Ishikawa (cell line): ENCODE measurements around the gene ACTL7A.

Experiments used
- CEBPB ChIP-seq: IDR thresholded peaks from 2 replicates; pipeline ENCODE4 v1.6.1; 2012
- CREB1 ChIP-seq: IDR thresholded peaks from 2 replicates; pipeline ENCODE4 v1.6.1; 2012; ENCODE audit warnings: low read depth
- EP300 ChIP-seq: IDR thresholded peaks from 2 replicates; pipeline ENCODE4 v1.6.1; 2012; ENCODE audit warnings: borderline replicate concordance
- FOXM1 ChIP-seq: IDR thresholded peaks from 2 replicates; pipeline ENCODE4 v1.6.1; 2012; ENCODE audit warnings: low read depth, borderline replicate concordance
- NFIC ChIP-seq: IDR thresholded peaks from 2 replicates; pipeline ENCODE4 v1.6.1; 2012
- RAD21 ChIP-seq: IDR thresholded peaks from 2 replicates; pipeline ENCODE4 v1.6.1; 2012; ENCODE audit warnings: low read depth
- TAF1 ChIP-seq: IDR thresholded peaks from 2 replicates; pipeline ENCODE4 v1.6.1; 2012; ENCODE audit warnings: low read depth, mild to moderate bottlenecking
- TCF12 ChIP-seq: IDR thresholded peaks from 2 replicates; pipeline ENCODE4 v1.6.1; 2012; ENCODE audit warnings: low read depth
- TEAD4 ChIP-seq: IDR thresholded peaks from 2 replicates; pipeline ENCODE4 v1.6.1; 2012
- USF1 ChIP-seq: IDR thresholded peaks from 2 replicates; pipeline ENCODE4 v1.6.1; 2012
- YY1 ChIP-seq: IDR thresholded peaks from 2 replicates; pipeline ENCODE4 v1.6.1; 2012; ENCODE audit warnings: low read depth
- ZBTB7A ChIP-seq: IDR thresholded peaks from 2 replicates; pipeline ENCODE4 v1.6.1; 2012; ENCODE audit warnings: low read depth
- TF ChIP-seq, protein P1 (sequence below): IDR thresholded peaks from 2 replicates; pipeline ENCODE4 v1.6.1; 2012; ENCODE audit warnings: low read depth, mild to moderate bottlenecking
- TF ChIP-seq, protein P2 (sequence below): IDR thresholded peaks from 2 replicates; pipeline ENCODE4 v1.6.1; 2012

DNA sequence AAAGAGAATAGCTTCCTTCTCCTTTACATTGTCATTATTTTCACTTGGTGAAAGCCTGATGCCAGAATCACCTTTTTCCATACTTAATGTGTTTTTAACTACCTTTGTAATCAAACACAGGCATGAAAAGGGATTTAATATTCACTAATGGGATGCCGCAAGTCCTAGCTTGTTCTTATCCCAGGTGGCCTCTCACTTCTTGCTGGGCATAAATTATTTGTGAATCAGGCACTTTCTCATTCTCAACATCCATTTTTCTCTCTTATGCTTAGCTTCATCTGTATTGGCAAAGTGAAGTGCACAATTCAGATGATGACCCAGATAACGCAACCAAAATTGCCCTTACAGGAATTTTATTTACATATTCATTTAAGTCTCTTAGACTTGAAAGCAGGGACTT lies 17.2 kb upstream of the ACTL7A start:
- TF ChIP-seq, protein P1, sequence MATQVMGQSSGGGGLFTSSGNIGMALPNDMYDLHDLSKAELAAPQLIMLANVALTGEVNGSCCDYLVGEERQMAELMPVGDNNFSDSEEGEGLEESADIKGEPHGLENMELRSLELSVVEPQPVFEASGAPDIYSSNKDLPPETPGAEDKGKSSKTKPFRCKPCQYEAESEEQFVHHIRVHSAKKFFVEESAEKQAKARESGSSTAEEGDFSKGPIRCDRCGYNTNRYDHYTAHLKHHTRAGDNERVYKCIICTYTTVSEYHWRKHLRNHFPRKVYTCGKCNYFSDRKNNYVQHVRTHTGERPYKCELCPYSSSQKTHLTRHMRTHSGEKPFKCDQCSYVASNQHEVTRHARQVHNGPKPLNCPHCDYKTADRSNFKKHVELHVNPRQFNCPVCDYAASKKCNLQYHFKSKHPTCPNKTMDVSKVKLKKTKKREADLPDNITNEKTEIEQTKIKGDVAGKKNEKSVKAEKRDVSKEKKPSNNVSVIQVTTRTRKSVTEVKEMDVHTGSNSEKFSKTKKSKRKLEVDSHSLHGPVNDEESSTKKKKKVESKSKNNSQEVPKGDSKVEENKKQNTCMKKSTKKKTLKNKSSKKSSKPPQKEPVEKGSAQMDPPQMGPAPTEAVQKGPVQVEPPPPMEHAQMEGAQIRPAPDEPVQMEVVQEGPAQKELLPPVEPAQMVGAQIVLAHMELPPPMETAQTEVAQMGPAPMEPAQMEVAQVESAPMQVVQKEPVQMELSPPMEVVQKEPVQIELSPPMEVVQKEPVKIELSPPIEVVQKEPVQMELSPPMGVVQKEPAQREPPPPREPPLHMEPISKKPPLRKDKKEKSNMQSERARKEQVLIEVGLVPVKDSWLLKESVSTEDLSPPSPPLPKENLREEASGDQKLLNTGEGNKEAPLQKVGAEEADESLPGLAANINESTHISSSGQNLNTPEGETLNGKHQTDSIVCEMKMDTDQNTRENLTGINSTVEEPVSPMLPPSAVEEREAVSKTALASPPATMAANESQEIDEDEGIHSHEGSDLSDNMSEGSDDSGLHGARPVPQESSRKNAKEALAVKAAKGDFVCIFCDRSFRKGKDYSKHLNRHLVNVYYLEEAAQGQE, result no peak
- TF ChIP-seq, protein P2, sequence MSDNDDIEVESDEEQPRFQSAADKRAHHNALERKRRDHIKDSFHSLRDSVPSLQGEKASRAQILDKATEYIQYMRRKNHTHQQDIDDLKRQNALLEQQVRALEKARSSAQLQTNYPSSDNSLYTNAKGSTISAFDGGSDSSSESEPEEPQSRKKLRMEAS, result no peak
- TF ChIP-seq CEBPB (no peak), FOXM1 (no peak), TAF1 (no peak), RAD21 (no peak), EP300 (no peak), TCF12 (no peak), USF1 (no peak), TEAD4 (no peak), YY1 (no peak), CREB1 (no peak), ZBTB7A (no peak), NFIC (no peak)
